ENCODE measurements around the gene CAMK2A. TPM values are rescaled to one million over a fixed set of nuclear protein-coding genes. Genes with fewer than 3 reads are reported as not detected.

CAMK2A gene
- total RNA-seq, 1 experiment from 2014 or later, result 0.33 TPM

DNA sequence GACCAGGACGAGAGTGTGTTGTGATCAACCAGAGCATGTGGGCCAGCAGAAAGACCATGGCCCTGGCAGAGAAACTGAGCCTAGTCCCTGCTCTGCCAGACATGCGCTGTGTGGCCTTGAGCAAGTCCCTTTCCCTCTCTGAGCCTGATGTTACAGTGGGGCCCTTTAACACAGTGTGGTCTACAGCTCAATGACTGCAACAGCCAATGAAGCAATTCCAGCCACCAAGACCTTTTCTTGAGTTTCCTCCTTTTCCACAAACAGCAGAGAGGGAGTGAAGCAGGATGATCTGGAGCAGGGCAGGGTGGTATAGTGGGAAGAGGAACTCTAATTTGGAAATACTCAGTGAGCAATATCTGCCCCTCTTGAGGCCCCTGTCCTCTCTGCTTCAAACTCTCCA is 38.9 kb upstream of the CAMK2A start:
- Histone ChIP-seq H3K23me2 (ENCODE audit: insufficient read length, low read depth, low read length, poor library complexity, severe bottlenecking) (no peaks in the 10 kb centered on the region), H3K9me3 (ENCODE audit: control insufficient read depth, low read depth, low read length) (no peaks in the 10 kb centered on the region), H3K27me3 (ENCODE audit: insufficient read depth, low read length) (no peaks in the 10 kb centered on the region; the same call in 1 of the 2 replicates), H3K9ac (ENCODE audit: extremely low read depth, insufficient read length, low read length) (no peak overlapping the region), H4K91ac (ENCODE audit: insufficient read length, low read depth, low read length) (no peak overlapping the region), H4K20me1 (ENCODE audit: control insufficient read depth, insufficient read depth, insufficient read length) (no peaks in the 10 kb centered on the region), H3K4ac (ENCODE audit: low read depth, low read length) (no peak overlapping the region), H3K4me2 (ENCODE audit: insufficient read depth, insufficient read length, low read length) (no peak overlapping the region), H3T11ph (ENCODE audit: low read length) (no peak overlapping the region), H2BK5ac (ENCODE audit: insufficient read length, low read length) (no peak overlapping the region), H3K14ac (ENCODE audit: insufficient read depth, low read length) (no peak overlapping the region), H2AFZ (ENCODE audit: low read length) (no peak overlapping the region), H3K79me1 (ENCODE audit: insufficient read depth, low read depth, low read length, poor library complexity, severe bottlenecking) (no peaks in the 10 kb centered on the region), H3K56ac (ENCODE audit: insufficient read length, low read depth, low read length) (no peak overlapping the region), H3K27ac (ENCODE audit: insufficient read length, low read depth, low read length) (no peak overlapping the region), H3K18ac (ENCODE audit: insufficient read length, low read depth, low read length) (no peak overlapping the region), H2BK20ac (ENCODE audit: low read depth, low read length, poor library complexity, severe bottlenecking) (no peak overlapping the region), H2BK15ac (ENCODE audit: low read depth, low read length) (no peak overlapping the region), H2BK12ac (ENCODE audit: insufficient read length, low read depth, low read length) (no peak overlapping the region), H2AK5ac (ENCODE audit: insufficient read length, low read length) (no peak overlapping the region), H2BK120ac (ENCODE audit: low read depth, low read length, poor library complexity, severe bottlenecking) (no peak overlapping the region), H4K8ac (replicated peaks; ENCODE audit: insufficient read length, low read depth, low read length) (no peak overlapping the region), H4K5ac (ENCODE audit: insufficient read length, low read depth, low read length) (no peak overlapping the region), H3K23ac (ENCODE audit: insufficient read length, low read depth, low read length) (no peak overlapping the region), H3K4me1 (ENCODE audit: insufficient read depth, low read length) (no peaks in the 10 kb centered on the region), H3K79me2 (ENCODE audit: insufficient read depth, low read length) (no peaks in the 10 kb centered on the region)
- no peak for DNase-seq
- Mint-ChIP-seq H3K4me1 (peaks cover 0 to 4% of the 10 kb centered on the region in 2 experiments; a peak in 1 of 4 replicates), H3K36me3 (ENCODE audit: insufficient read depth in 1 of 3, low read depth in 3 of 3) (no peaks in the 10 kb centered on the region), H3K27ac (no peak overlapping the region), H3K27me3 (ENCODE audit: low read depth) (no peaks in the 10 kb centered on the region; the same call in 1 of the 2 replicates), H3K4me3 (no peak overlapping the region), H3K9me3 (no peaks in the 10 kb centered on the region)
- TF ChIP-seq CTCF (conservative IDR thresholded peaks at IDR 0.05), result no peak
- no CpG with 5 or more reads among the region's 2 CpGs for WGBS (ENCODE audit: extremely low coverage, insufficient read length, low lambda C conversion rate)

All from H9 (cell line).